GM23338 (cell line): ENCODE measurements around the gene ANKRD40. TPM values are rescaled to one million over a fixed set of nuclear protein-coding genes. Genes with fewer than 3 reads are reported as not detected.
A peak's percentile ranks its signal among the peaks of the same experiment; 100 is the strongest.

Source experiments
- ATAC-seq: fragments of 200-7000 bp; cut with Tn5 transposase; 3 replicates; pipeline ENCODE4 v1.9.1; 2020
- DNase-seq: peaks from one replicate; pipeline ENCODE4 v3.0.0-alpha.2; 2015; ENCODE audit warnings: low spot score
- H2AFZ ChIP-seq: fragments of 200-600 bp; sonication (generic); 2 replicates; pipeline ENCODE4 v1.8.0; 2016; ENCODE audit warnings: antibody characterized with exemption, mild to moderate bottlenecking, moderate library complexity
- H3F3A ChIP-seq: fragments of 200-600 bp; sonication (generic); replicated peaks from 2 replicates; pipeline ENCODE4 v1.8.0; 2017; ENCODE audit warnings: antibody characterized with exemption, mixed run types, low read depth
- H3K27ac ChIP-seq: fragments of 200-600 bp; sonication (generic); 2 replicates; pipeline ENCODE4 v1.6.1; 2016; ENCODE audit warnings: low read depth
- H3K27me3 ChIP-seq: fragments of 200-600 bp; sonication (generic); 2 replicates; pipeline ENCODE4 v1.8.0; 2016; ENCODE audit warnings: mild to moderate bottlenecking, mixed run types, moderate library complexity; ENCODE audit not compliant: insufficient read depth
- H3K36me3 ChIP-seq: fragments of 200-600 bp; sonication (generic); 2 replicates; pipeline ENCODE4 v1.8.0; 2016; ENCODE audit warnings: mild to moderate bottlenecking; ENCODE audit not compliant: insufficient read depth
- H3K4me1 ChIP-seq: fragments of 200-600 bp; sonication (generic); 2 replicates; pipeline ENCODE4 v1.8.0; 2016; ENCODE audit warnings: mild to moderate bottlenecking, moderate library complexity; ENCODE audit not compliant: insufficient read depth
- H3K4me2 ChIP-seq: fragments of 200-600 bp; sonication (generic); 2 replicates; pipeline ENCODE4 v1.7.1; 2017; ENCODE audit warnings: mixed run types
- H3K4me3 ChIP-seq: fragments of 200-600 bp; sonication (generic); 2 replicates; pipeline ENCODE4 v1.6.1; 2016; ENCODE audit warnings: mixed run types
- H3K79me2 ChIP-seq: fragments of 200-600 bp; sonication (generic); replicated peaks from 2 replicates; pipeline ENCODE4 v1.8.0; 2017; ENCODE audit warnings: mild to moderate bottlenecking; ENCODE audit not compliant: insufficient read depth
- H3K9me2 ChIP-seq: fragments of 200-600 bp; sonication (generic); 2 replicates; pipeline ENCODE4 v1.8.0; 2017; ENCODE audit not compliant: insufficient read depth
- H4K20me1 ChIP-seq: fragments of 200-600 bp; sonication (generic); replicated peaks from 2 replicates; pipeline ENCODE4 v1.8.0; 2017; ENCODE audit warnings: mild to moderate bottlenecking; ENCODE audit not compliant: insufficient read depth
- H3K27ac Mint-ChIP-seq: 2 replicates; pipeline ENCODE4 v1.8.0; 2020; ENCODE audit warnings: inconsistent platforms, mild to moderate bottlenecking, moderate library complexity, mixed read lengths
- H3K27me3 Mint-ChIP-seq: 3 replicates; pipeline ENCODE4 v1.8.0; 2022; ENCODE audit warnings: low read depth, mild to moderate bottlenecking, moderate library complexity, mixed read lengths, inconsistent platforms; ENCODE audit not compliant: insufficient read depth, poor library complexity
- H3K36me3 Mint-ChIP-seq: 3 replicates; pipeline ENCODE4 v1.8.0; 2021; ENCODE audit warnings: low read depth, mild to moderate bottlenecking, inconsistent platforms, moderate library complexity, mixed read lengths
- H3K4me1 Mint-ChIP-seq: 3 replicates; pipeline ENCODE4 v1.8.0; 2020; ENCODE audit warnings: mild to moderate bottlenecking, inconsistent platforms, mixed read lengths
- H3K4me3 Mint-ChIP-seq: 3 replicates; pipeline ENCODE4 v1.8.0; 2021; ENCODE audit warnings: moderate library complexity, mild to moderate bottlenecking, inconsistent platforms, mixed read lengths
- H3K9me3 Mint-ChIP-seq: 3 replicates; pipeline ENCODE4 v1.8.0; 2020; ENCODE audit warnings: moderate library complexity, mild to moderate bottlenecking, inconsistent platforms, mixed read lengths
- CREB1 ChIP-seq: fragments of 250-450 bp; sonication (Bioruptor Pico); IDR thresholded peaks from 2 replicates; pipeline ENCODE4 v1.5.0; 2020; ENCODE audit warnings: low read depth, mild to moderate bottlenecking, moderate library complexity
- EZH2 ChIP-seq: fragments of 200-600 bp; sonication (generic); IDR thresholded peaks from one replicate; pipeline ENCODE4 v1.8.0; 2017; ENCODE audit warnings: antibody characterized with exemption, mild to moderate bottlenecking, low read depth; ENCODE audit not compliant: unreplicated experiment
- EZH2phosphoT487 ChIP-seq: fragments of 200-600 bp; sonication (generic); IDR thresholded peaks from one replicate; pipeline ENCODE4 v1.8.1; 2018; ENCODE audit warnings: antibody characterized with exemption; ENCODE audit not compliant: unreplicated experiment
- JUNB ChIP-seq: IDR thresholded peaks from one replicate; pipeline ENCODE4 v1.6.1; 2016; ENCODE audit warnings: antibody characterized with exemption; ENCODE audit not compliant: unreplicated experiment
- NANOG ChIP-seq: IDR thresholded peaks from 2 replicates; pipeline ENCODE4 v1.6.1; 2016; ENCODE audit warnings: antibody characterized with exemption, borderline replicate concordance
- STAT1 ChIP-seq: IDR thresholded peaks from one replicate; pipeline ENCODE4 v1.6.1; 2016; ENCODE audit warnings: antibody characterized with exemption; ENCODE audit not compliant: unreplicated experiment
- ZNF114 ChIP-seq: fragments of 250-450 bp; sonication (Bioruptor Pico); IDR thresholded peaks from 2 replicates; pipeline ENCODE4 v1.5.0; 2020; ENCODE audit warnings: mild to moderate bottlenecking, moderate library complexity
- ZNF331 ChIP-seq: fragments of 250-450 bp; sonication (Bioruptor Pico); IDR thresholded peaks from 2 replicates; pipeline ENCODE4 v1.5.0; 2020; ENCODE audit warnings: low read depth, mild to moderate bottlenecking, moderate library complexity
- polyA plus RNA-seq: library from polyadenylated mRNA; unstranded; fragments of >200 nt; fragmentation: Nextera tagmentation; extraction: Ambion mirVana; gene quantifications from 2 replicates; pipeline ENCODE4 v1.2.1, GENCODE V29; 2016
- total RNA-seq: library from RNA; depleted of rRNA; stranded (reverse); fragments of >200 nt; shearing (Covaris generic); gene quantifications from 2 replicates; pipeline ENCODE4 v1.2.3, GENCODE V29; 2014
- TF ChIP-seq, protein P1 (sequence below): fragments of 250-450 bp; sonication (Bioruptor Pico); IDR thresholded peaks from 2 replicates; pipeline ENCODE4 v1.5.0; 2020; ENCODE audit warnings: mild to moderate bottlenecking, moderate library complexity
- TF ChIP-seq, protein P2 (sequence below): IDR thresholded peaks from 2 replicates; pipeline ENCODE4 v1.6.1; 2016; ENCODE audit warnings: antibody characterized with exemption
- TF ChIP-seq, protein P3 (sequence below), 2 experiments: fragments of 200-600 bp in 1 of 2; sonication (generic) in 1 of 2; conservative IDR thresholded peaks; 2 replicates each; pipeline versions ENCODE4 v1.5.1 to v1.6.1; 2016 to 2017; ENCODE audit warnings: antibody characterized with exemption in 2 of 2, low read depth in 2 of 2, mild to moderate bottlenecking in 2 of 2, moderate library complexity in 1 of 2
- TF ChIP-seq, protein P4 (sequence below): IDR thresholded peaks from one replicate; pipeline ENCODE4 v1.6.1; 2018; ENCODE audit warnings: antibody characterized with exemption; ENCODE audit not compliant: unreplicated experiment

ANKRD40 gene
- total and polyA plus RNA-seq, 2 experiments from 2014 or later, result 19.0 to 42.1 TPM

DNA sequence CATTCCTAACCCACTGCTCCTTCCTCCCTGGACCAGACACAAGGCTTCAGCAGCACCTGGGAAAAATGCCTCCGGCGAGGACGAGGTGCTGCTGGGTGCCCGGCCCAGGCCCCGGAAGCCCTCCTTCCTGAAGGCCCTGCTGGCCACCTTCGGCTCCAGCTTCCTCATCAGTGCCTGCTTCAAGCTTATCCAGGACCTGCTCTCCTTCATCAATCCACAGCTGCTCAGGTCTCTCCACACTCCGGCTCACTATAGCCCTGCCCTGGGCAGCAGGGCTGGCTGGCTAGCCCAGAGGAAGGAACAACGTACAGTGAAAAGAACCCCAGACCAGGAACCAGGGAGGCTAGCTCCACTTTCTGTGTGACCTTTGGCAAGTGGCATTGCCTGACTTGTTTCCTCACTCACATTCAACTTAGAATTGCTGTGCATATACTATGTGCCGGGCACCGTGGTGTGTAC is 46.8 kb downstream of the ANKRD40 start:
- no peaks in the 10 kb centered on the region for H3K79me2 ChIP-seq
- ATAC-seq (no peak), DNase-seq (no peak)
- Mint-ChIP-seq H3K4me3 (no peak overlapping the region), H3K36me3 (no peaks in the 10 kb centered on the region; the same call in 2 of the 3 replicates), H3K9me3 (no peaks in the 10 kb centered on the region), H3K27ac (peak overlapping the region; percentile 95), H3K27me3 (peaks cover 7% of the 10 kb centered on the region), H3K4me1 (peaks cover 21% of the 10 kb centered on the region)
- H3K4me1 ChIP-seq, result peaks cover 9% of the 10 kb centered on the region
- no peaks in the 10 kb centered on the region for H3K9me2 ChIP-seq
- H3K4me3 ChIP-seq, result no peak overlapping the region
- H3F3A ChIP-seq, result no peaks in the 10 kb centered on the region
- H3K4me2 ChIP-seq, result no peak overlapping the region
- TF ChIP-seq, protein P1, sequence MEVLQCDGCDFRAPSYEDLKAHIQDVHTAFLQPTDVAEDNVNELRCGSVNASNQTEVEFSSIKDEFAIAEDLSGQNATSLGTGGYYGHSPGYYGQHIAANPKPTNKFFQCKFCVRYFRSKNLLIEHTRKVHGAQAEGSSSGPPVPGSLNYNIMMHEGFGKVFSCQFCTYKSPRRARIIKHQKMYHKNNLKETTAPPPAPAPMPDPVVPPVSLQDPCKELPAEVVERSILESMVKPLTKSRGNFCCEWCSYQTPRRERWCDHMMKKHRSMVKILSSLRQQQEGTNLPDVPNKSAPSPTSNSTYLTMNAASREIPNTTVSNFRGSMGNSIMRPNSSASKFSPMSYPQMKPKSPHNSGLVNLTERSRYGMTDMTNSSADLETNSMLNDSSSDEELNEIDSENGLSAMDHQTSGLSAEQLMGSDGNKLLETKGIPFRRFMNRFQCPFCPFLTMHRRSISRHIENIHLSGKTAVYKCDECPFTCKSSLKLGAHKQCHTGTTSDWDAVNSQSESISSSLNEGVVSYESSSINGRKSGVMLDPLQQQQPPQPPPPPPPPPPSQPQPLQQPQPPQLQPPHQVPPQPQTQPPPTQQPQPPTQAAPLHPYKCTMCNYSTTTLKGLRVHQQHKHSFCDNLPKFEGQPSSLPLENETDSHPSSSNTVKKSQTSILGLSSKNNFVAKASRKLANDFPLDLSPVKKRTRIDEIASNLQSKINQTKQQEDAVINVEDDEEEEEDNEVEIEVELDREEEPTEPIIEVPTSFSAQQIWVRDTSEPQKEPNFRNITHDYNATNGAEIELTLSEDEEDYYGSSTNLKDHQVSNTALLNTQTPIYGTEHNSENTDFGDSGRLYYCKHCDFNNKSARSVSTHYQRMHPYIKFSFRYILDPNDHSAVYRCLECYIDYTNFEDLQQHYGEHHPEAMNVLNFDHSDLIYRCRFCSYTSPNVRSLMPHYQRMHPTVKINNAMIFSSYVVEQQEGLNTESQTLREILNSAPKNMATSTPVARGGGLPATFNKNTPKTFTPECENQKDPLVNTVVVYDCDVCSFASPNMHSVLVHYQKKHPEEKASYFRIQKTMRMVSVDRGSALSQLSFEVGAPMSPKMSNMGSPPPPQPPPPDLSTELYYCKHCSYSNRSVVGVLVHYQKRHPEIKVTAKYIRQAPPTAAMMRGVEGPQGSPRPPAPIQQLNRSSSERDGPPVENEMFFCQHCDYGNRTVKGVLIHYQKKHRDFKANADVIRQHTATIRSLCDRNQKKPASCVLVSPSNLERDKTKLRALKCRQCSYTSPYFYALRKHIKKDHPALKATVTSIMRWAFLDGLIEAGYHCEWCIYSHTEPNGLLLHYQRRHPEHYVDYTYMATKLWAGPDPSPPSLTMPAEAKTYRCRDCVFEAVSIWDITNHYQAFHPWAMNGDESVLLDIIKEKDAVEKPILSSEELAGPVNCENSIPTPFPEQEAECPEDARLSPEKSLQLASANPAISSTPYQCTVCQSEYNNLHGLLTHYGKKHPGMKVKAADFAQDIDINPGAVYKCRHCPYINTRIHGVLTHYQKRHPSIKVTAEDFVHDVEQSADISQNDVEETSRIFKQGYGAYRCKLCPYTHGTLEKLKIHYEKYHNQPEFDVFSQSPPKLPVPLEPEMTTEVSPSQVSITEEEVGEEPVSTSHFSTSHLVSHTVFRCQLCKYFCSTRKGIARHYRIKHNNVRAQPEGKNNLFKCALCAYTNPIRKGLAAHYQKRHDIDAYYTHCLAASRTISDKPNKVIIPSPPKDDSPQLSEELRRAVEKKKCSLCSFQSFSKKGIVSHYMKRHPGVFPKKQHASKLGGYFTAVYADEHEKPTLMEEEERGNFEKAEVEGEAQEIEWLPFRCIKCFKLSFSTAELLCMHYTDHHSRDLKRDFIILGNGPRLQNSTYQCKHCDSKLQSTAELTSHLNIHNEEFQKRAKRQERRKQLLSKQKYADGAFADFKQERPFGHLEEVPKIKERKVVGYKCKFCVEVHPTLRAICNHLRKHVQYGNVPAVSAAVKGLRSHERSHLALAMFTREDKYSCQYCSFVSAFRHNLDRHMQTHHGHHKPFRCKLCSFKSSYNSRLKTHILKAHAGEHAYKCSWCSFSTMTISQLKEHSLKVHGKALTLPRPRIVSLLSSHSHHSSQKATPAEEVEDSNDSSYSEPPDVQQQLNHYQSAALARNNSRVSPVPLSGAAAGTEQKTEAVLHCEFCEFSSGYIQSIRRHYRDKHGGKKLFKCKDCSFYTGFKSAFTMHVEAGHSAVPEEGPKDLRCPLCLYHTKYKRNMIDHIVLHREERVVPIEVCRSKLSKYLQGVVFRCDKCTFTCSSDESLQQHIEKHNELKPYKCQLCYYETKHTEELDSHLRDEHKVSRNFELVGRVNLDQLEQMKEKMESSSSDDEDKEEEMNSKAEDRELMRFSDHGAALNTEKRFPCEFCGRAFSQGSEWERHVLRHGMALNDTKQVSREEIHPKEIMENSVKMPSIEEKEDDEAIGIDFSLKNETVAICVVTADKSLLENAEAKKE (CRISPR knock-in tag), result no peak
- TF ChIP-seq ZNF331 (no peak), EZH2 (no peak), JUNB (no peak), ZNF114 (CRISPR knock-in tag) (no peak), STAT1 (no peak), CREB1 (CRISPR knock-in tag) (no peak), EZH2phosphoT487 (no peak), NANOG (no peak)
- TF ChIP-seq, protein P2, sequence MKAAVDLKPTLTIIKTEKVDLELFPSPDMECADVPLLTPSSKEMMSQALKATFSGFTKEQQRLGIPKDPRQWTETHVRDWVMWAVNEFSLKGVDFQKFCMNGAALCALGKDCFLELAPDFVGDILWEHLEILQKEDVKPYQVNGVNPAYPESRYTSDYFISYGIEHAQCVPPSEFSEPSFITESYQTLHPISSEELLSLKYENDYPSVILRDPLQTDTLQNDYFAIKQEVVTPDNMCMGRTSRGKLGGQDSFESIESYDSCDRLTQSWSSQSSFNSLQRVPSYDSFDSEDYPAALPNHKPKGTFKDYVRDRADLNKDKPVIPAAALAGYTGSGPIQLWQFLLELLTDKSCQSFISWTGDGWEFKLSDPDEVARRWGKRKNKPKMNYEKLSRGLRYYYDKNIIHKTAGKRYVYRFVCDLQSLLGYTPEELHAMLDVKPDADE, result no peak
- TF ChIP-seq, protein P3, sequence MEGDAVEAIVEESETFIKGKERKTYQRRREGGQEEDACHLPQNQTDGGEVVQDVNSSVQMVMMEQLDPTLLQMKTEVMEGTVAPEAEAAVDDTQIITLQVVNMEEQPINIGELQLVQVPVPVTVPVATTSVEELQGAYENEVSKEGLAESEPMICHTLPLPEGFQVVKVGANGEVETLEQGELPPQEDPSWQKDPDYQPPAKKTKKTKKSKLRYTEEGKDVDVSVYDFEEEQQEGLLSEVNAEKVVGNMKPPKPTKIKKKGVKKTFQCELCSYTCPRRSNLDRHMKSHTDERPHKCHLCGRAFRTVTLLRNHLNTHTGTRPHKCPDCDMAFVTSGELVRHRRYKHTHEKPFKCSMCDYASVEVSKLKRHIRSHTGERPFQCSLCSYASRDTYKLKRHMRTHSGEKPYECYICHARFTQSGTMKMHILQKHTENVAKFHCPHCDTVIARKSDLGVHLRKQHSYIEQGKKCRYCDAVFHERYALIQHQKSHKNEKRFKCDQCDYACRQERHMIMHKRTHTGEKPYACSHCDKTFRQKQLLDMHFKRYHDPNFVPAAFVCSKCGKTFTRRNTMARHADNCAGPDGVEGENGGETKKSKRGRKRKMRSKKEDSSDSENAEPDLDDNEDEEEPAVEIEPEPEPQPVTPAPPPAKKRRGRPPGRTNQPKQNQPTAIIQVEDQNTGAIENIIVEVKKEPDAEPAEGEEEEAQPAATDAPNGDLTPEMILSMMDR (conservative IDR thresholded peaks at IDR 0.05; ENCODE audit: low read depth in 2 of 2), result no peak
- TF ChIP-seq, protein P4, sequence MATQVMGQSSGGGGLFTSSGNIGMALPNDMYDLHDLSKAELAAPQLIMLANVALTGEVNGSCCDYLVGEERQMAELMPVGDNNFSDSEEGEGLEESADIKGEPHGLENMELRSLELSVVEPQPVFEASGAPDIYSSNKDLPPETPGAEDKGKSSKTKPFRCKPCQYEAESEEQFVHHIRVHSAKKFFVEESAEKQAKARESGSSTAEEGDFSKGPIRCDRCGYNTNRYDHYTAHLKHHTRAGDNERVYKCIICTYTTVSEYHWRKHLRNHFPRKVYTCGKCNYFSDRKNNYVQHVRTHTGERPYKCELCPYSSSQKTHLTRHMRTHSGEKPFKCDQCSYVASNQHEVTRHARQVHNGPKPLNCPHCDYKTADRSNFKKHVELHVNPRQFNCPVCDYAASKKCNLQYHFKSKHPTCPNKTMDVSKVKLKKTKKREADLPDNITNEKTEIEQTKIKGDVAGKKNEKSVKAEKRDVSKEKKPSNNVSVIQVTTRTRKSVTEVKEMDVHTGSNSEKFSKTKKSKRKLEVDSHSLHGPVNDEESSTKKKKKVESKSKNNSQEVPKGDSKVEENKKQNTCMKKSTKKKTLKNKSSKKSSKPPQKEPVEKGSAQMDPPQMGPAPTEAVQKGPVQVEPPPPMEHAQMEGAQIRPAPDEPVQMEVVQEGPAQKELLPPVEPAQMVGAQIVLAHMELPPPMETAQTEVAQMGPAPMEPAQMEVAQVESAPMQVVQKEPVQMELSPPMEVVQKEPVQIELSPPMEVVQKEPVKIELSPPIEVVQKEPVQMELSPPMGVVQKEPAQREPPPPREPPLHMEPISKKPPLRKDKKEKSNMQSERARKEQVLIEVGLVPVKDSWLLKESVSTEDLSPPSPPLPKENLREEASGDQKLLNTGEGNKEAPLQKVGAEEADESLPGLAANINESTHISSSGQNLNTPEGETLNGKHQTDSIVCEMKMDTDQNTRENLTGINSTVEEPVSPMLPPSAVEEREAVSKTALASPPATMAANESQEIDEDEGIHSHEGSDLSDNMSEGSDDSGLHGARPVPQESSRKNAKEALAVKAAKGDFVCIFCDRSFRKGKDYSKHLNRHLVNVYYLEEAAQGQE, result no peak
- H3K27me3 ChIP-seq, result no peaks in the 10 kb centered on the region
- H3K27ac ChIP-seq, result no peak overlapping the region
- H4K20me1 ChIP-seq, result no peaks in the 10 kb centered on the region
- H3K36me3 ChIP-seq, result no peaks in the 10 kb centered on the region
- peak overlapping the region; percentile 86 for H2AFZ ChIP-seq
